Natural killer cell (primary cell): ENCODE data around the gene PIP4K2B. TPM values are rescaled to one million over a fixed set of nuclear protein-coding genes. Genes with fewer than 3 reads are reported as not detected.

Experiments used
- ATAC-seq, 3 donors: fragments of 150-1000 bp in 2 of 3; fragments of 200-7000 bp in 1 of 3; cut with Tn5 transposase; 1 replicate in 1 of 3; 2 replicates in 2 of 3; pipeline ENCODE4 v1.10.0; 2021; ENCODE audit warnings: mild to moderate bottlenecking in 2 of 3, moderate library complexity in 2 of 3
- DNase-seq, 2 donors: peaks; one replicate each; pipeline versions ENCODE4 v3.0.0 to v3.0.0-alpha.2; 2013 to 2021; ENCODE audit warnings: mixed read lengths in 1 of 2
- H3K27ac ChIP-seq: one replicate; pipeline ENCODE4 v1.5.1; 2013; ENCODE audit warnings: mild to moderate bottlenecking, low read length
- H3K27me3 ChIP-seq: one replicate; pipeline ENCODE4 v1.6.1; 2013; ENCODE audit warnings: low read length; ENCODE audit not compliant: control insufficient read depth, insufficient read depth
- H3K36me3 ChIP-seq: one replicate; pipeline ENCODE4 v1.6.1; 2013; ENCODE audit warnings: low read length; ENCODE audit not compliant: control insufficient read depth, insufficient read depth
- H3K4me1 ChIP-seq: one replicate; pipeline ENCODE4 v1.6.1; 2013; ENCODE audit warnings: low read length; ENCODE audit not compliant: control insufficient read depth, insufficient read depth
- H3K4me3 ChIP-seq: one replicate; pipeline ENCODE4 v1.5.1; 2013; ENCODE audit warnings: low read length
- H3K9me3 ChIP-seq: one replicate; pipeline ENCODE4 v1.6.1; 2013; ENCODE audit warnings: low read length; ENCODE audit not compliant: control insufficient read depth, insufficient read depth
- H3K27ac Mint-ChIP-seq, 2 donors: one replicate each; pipeline ENCODE4 v1.8.0; 2022; ENCODE audit warnings: mild to moderate bottlenecking in 2 of 2, mixed read lengths in 2 of 2, moderate library complexity in 1 of 2
- H3K27me3 Mint-ChIP-seq, 2 donors: one replicate each; pipeline ENCODE4 v1.8.0; 2022; ENCODE audit warnings: low read depth in 2 of 2, mixed read lengths in 2 of 2
- H3K36me3 Mint-ChIP-seq: one replicate; pipeline ENCODE4 v1.8.0; 2022; ENCODE audit warnings: mixed read lengths
- H3K4me1 Mint-ChIP-seq, 2 donors: one replicate each; pipeline ENCODE4 v1.8.0; 2022; ENCODE audit warnings: mixed read lengths in 2 of 2
- H3K4me3 Mint-ChIP-seq: one replicate; pipeline ENCODE4 v1.8.0; 2022; ENCODE audit warnings: mild to moderate bottlenecking, moderate library complexity, mixed read lengths
- H3K9me3 Mint-ChIP-seq, 2 donors: one replicate each; pipeline ENCODE4 v1.8.0; 2022; ENCODE audit warnings: mixed read lengths in 2 of 2
- CTCF ChIP-seq: fragments of 200-600 bp; IDR thresholded peaks from one replicate; pipeline ENCODE4 v1.8.0; 2022; ENCODE audit warnings: antibody characterized with exemption
- WGBS: methylation state at CpG from one replicate; pipeline ENCODE4 v1.1.7; 2013; ENCODE audit warnings: missing lambda C conversion rate; ENCODE audit not compliant: insufficient coverage; 5-methylcytosine and 5-hydroxymethylcytosine counted together
- intact Hi-C: fragments of 100-400 bp; cut with micrococcal nuclease; formaldehyde crosslinking; loops from one replicate; pipeline ENCODE4 v1.14.2; 2022
- total RNA-seq, 4 donors: library from RNA; stranded (reverse); fragments of 120-200 nt in 1 of 4; gene quantifications; one replicate each; pipeline versions ENCODE4 v1.2.3 to v1.2.4, GENCODE V29; 2013 to 2022

The PIP4K2B gene
- total RNA-seq, 3 donors from 2014 or later (not counting 1 experiment from before 2014, with no cell fraction given) = 26.8 to 36.8 (median 36.3) TPM

GRCh38 chr17:38750312-38751121 lies 48.8 kb downstream of the PIP4K2B start:
- no peak overlapping the region for H3K27ac ChIP-seq

GRCh38 chr17:38750044-38750311 lies 49.4 kb downstream of the PIP4K2B start:
- H3K36me3 ChIP-seq = peaks cover 5% of the 10 kb centered on the region
- DNase-seq (peak in 1 of 2 donors; percentile 27), ATAC-seq (no peak)
- Mint-ChIP-seq H3K9me3 (no peaks in the 10 kb centered on the region), H3K27me3 (peaks cover 39 to 43% of the 10 kb centered on the region in 2 donors), H3K27ac (no peak overlapping the region), H3K4me3 (peak overlapping the region; percentile 96), H3K4me1 (peaks cover 54 to 59% of the 10 kb centered on the region in 2 donors), H3K36me3 (peaks cover 7% of the 10 kb centered on the region)
- H3K27ac ChIP-seq = no peak overlapping the region
- peak overlapping the region; percentile 17 for H3K4me3 ChIP-seq
- H3K27me3 ChIP-seq = peaks cover 41% of the 10 kb centered on the region
- H3K9me3 ChIP-seq = no peaks in the 10 kb centered on the region
- H3K4me1 ChIP-seq = peaks cover 71% of the 10 kb centered on the region
- WGBS = 8% methylated on average over 12 of the region's 12 CpGs
- no peak for TF ChIP-seq CTCF
- intact Hi-C loops = loop anchor here (5.0 to 10.0 kb wide), 4 partner anchors 45 to 402 kb away; partner anchors contain the start of genes MLLT6 and PLXDC1

More at GRCh38 chr17:38750312-38751121, 48.8 kb downstream of the PIP4K2B start:
- peak overlapping the region; percentile 10 to 85 for H3K27ac Mint-ChIP-seq
- Histone ChIP-seq H3K4me1 (peaks cover 71% of the 10 kb centered on the region), H3K27me3 (peaks cover 41% of the 10 kb centered on the region), H3K9me3 (no peaks in the 10 kb centered on the region), H3K36me3 (peaks cover 7% of the 10 kb centered on the region), H3K4me3 (no peak overlapping the region)
- 14% methylated on average over 28 of the region's 28 CpGs for WGBS
- H3K9me3 Mint-ChIP-seq = no peaks in the 10 kb centered on the region
- H3K4me1 Mint-ChIP-seq = peaks cover 54 to 59% of the 10 kb centered on the region in 2 donors
- DNase-seq = peak in 1 of 2 donors; percentile 49
- intact Hi-C loops = loop anchor here (5.0 to 10.0 kb wide), 4 partner anchors 46 to 402 kb away; partner anchors contain the start of genes MLLT6 and PLXDC1
- no peak for TF ChIP-seq CTCF
- H3K36me3 Mint-ChIP-seq = peaks cover 7% of the 10 kb centered on the region
- H3K27me3 Mint-ChIP-seq = peaks cover 39 to 43% of the 10 kb centered on the region in 2 donors
- peak overlapping the region; percentile 96 for H3K4me3 Mint-ChIP-seq
- no peak for ATAC-seq

- DNase-seq = peak in 1 of 2 donors; percentile 42
- Histone ChIP-seq H3K27ac (no peak overlapping the region), H3K4me3 (peak overlapping the region; percentile 17), H3K27me3 (peaks cover 41% of the 10 kb centered on the region), H3K9me3 (no peaks in the 10 kb centered on the region), H3K36me3 (peaks cover 2% of the 10 kb centered on the region), H3K4me1 (peaks cover 71% of the 10 kb centered on the region)
- Mint-ChIP-seq H3K9me3 (no peaks in the 10 kb centered on the region), H3K4me3 (peak overlapping the region; percentile 96), H3K27ac (no peak overlapping the region), H3K36me3 (peaks cover 7% of the 10 kb centered on the region), H3K27me3 (peaks cover 44 to 46% of the 10 kb centered on the region in 2 donors), H3K4me1 (peaks cover 50 to 59% of the 10 kb centered on the region in 2 donors)
- intact Hi-C loops = loop anchor here (5.0 to 10.0 kb wide), 4 partner anchors 45 to 403 kb away; partner anchors contain the start of genes MLLT6 and PLXDC1
- 1% methylated on average over 79 of the region's 79 CpGs for WGBS
- TF ChIP-seq CTCF = no peak
- no peak for ATAC-seq
Observed at GRCh38 chr17:38749223-38750043, 49.9 kb downstream of the PIP4K2B start.
